Lower lobe of right lung (tissue), 2 donors: ENCODE results near the gene ZDHHC4. TPM values are rescaled to one million over a fixed set of nuclear protein-coding genes. Genes with fewer than 3 reads are reported as not detected.
"Not testable (repeated sequence)": the region's sequence is repeated elsewhere in the genome, so short reads cannot be mapped to it uniquely, and the experiment has no call there.

Experiments
- ATAC-seq, 2 donors: fragments of 200-7000 bp; cut with Tn5 transposase; one replicate each; pipeline ENCODE4 v1.9.1; 2020 to 2022; ENCODE audit warnings: mild to moderate bottlenecking in 2 of 2, moderate library complexity in 2 of 2
- DNase-seq: peaks from one replicate; pipeline ENCODE4 v3.0.0-alpha.2; 2020
- H3K27ac ChIP-seq: fragments of 200-600 bp; one replicate; pipeline ENCODE4 v1.8.0; 2022
- H3K27me3 ChIP-seq: fragments of 200-600 bp; one replicate; pipeline ENCODE4 v1.8.0; 2022; ENCODE audit warnings: low read depth
- H3K36me3 ChIP-seq: fragments of 200-600 bp; one replicate; pipeline ENCODE4 v1.8.0; 2022; ENCODE audit warnings: mild to moderate bottlenecking
- H3K4me1 ChIP-seq: fragments of 200-600 bp; one replicate; pipeline ENCODE4 v1.8.0; 2022
- H3K4me3 ChIP-seq: fragments of 200-600 bp; one replicate; pipeline ENCODE4 v1.8.0; 2022; ENCODE audit warnings: mild to moderate bottlenecking
- H3K9me3 ChIP-seq: fragments of 200-600 bp; one replicate; pipeline ENCODE4 v1.8.0; 2022
- CTCF ChIP-seq: fragments of 200-600 bp; IDR thresholded peaks from one replicate; pipeline ENCODE4 v1.8.0; 2022; ENCODE audit warnings: antibody characterized with exemption, mild to moderate bottlenecking
- intact Hi-C: fragments of 100-400 bp; cut with DNase I; formaldehyde crosslinking; loops from one replicate; pipeline ENCODE4 v1.11.0; 2022
- total RNA-seq: library from RNA; stranded (reverse); fragmentation: NEBNext Ultra II Directional; extraction: Animal tissue kit (Norgen Biotek cat#: 25700); gene quantifications from one replicate; pipeline ENCODE4 v1.2.1, GENCODE V29; 2021
- donor health status: DM: no; HTN: yes; CAD: no; lungs with severe emphysema.

Gene ZDHHC4
- total RNA-seq, 1 donor from 2014 or later: 41.8 TPM

- no peaks in the 10 kb centered on the region for H3K4me1 ChIP-seq
- no peaks in the 10 kb centered on the region for H3K9me3 ChIP-seq
- peaks cover 26% of the 10 kb centered on the region for H3K36me3 ChIP-seq
- DNase-seq (no peak), ATAC-seq (no peak)
- no peak for TF ChIP-seq CTCF
- H3K4me3 ChIP-seq: no peak overlapping the region
- no peaks in the 10 kb centered on the region for H3K27me3 ChIP-seq
- no peak overlapping the region for H3K27ac ChIP-seq
- intact Hi-C loops: no loop called here
Measured at GRCh38 chr7:6624246-6624611, 47.0 kb downstream of the ZDHHC4 start.

- DNase-seq (no peak), ATAC-seq (no peak)
- Histone ChIP-seq H3K9me3 (no peaks in the 10 kb centered on the region), H3K4me3 (no peak overlapping the region), H3K36me3 (peaks cover 9% of the 10 kb centered on the region), H3K4me1 (no peaks in the 10 kb centered on the region), H3K27me3 (no peaks in the 10 kb centered on the region), H3K27ac (no peak overlapping the region)
- intact Hi-C loops: no loop called here
- no peak for TF ChIP-seq CTCF
Measured at GRCh38 chr7:6628045-6628444, 50.8 kb downstream of the ZDHHC4 start.

GRCh38 chr7:6630007-6630849, 53.0 kb downstream of the ZDHHC4 start:
- Histone ChIP-seq H3K4me1 (no peaks in the 10 kb centered on the region), H3K9me3 (no peaks in the 10 kb centered on the region), H3K36me3 (no peaks in the 10 kb centered on the region), H3K27ac (no peak overlapping the region), H3K27me3 (no peaks in the 10 kb centered on the region), H3K4me3 (no peak overlapping the region)
- TF ChIP-seq CTCF: no peak
- DNase-seq: no peak
- intact Hi-C loops: no loop called here
- no peak for ATAC-seq

- Histone ChIP-seq H3K27ac (no peak overlapping the region), H3K4me3 (no peak overlapping the region), H3K4me1 (peaks cover 7% of the 10 kb centered on the region), H3K36me3 (no peaks in the 10 kb centered on the region), H3K9me3 (no peaks in the 10 kb centered on the region), H3K27me3 (no peaks in the 10 kb centered on the region)
- no peak for TF ChIP-seq CTCF
- DNase-seq: no peak
- no peak for ATAC-seq
- intact Hi-C loops: no loop called here
Measured at GRCh38 chr7:6631605-6632004, 54.4 kb downstream of the ZDHHC4 start.

- Histone ChIP-seq H3K4me3 (no peak overlapping the region), H3K9me3 (no peaks in the 10 kb centered on the region), H3K36me3 (no peaks in the 10 kb centered on the region), H3K4me1 (peaks cover 20% of the 10 kb centered on the region), H3K27me3 (no peaks in the 10 kb centered on the region), H3K27ac (no peak overlapping the region)
- ATAC-seq (no peak), DNase-seq (no peak)
- TF ChIP-seq CTCF: no peak
- intact Hi-C loops: no loop called here
Measured at GRCh38 chr7:6634021-6634420, 56.8 kb downstream of the ZDHHC4 start.

GRCh38 chr7:6634971-6635370, 57.7 kb downstream of the ZDHHC4 start:
- ATAC-seq, DNase-seq: not testable (repeated sequence)

More at GRCh38 chr7:6634971-6635370, 57.7 kb downstream of the ZDHHC4 start:
- H3K4me3 ChIP-seq, H3K36me3 ChIP-seq, H3K27me3 ChIP-seq, H3K9me3 ChIP-seq, intact Hi-C loops: not testable (repeated sequence)
- Histone ChIP-seq H3K27ac (peak overlapping the region; percentile 60), H3K4me1 (peaks cover 24% of the 10 kb centered on the region)
